Activated CD4-positive, alpha-beta T cell treated with anti-CD3 and anti-CD28 coated beads, Interleukin-10, Interleukin-2, amounts not matched to agents 100 ng/mL and 50 ng/mL, durations not matched to agents 16 hours and 8 hours (primary cell): ENCODE measurements around the gene GRIN3A.
"Not testable (repeated sequence)": the region's sequence is repeated elsewhere in the genome, so short reads cannot be mapped to it uniquely, and the experiment has no call there.

Source experiments
- DNase-seq: peaks from one replicate; pipeline ENCODE4 v3.0.0-alpha.2; 2020

The GRIN3A gene

GRCh38 chr9:101572316-101572715 lies 166.1 kb downstream of the GRIN3A start:
- no peak for DNase-seq

GRCh38 chr9:101571114-101571513 lies 167.3 kb downstream of the GRIN3A start:
- DNase-seq = no peak

- DNase-seq = no peak
Observed at GRCh38 chr9:101569741-101570501, 168.5 kb downstream of the GRIN3A start.

- DNase-seq = no peak
Observed at GRCh38 chr9:101567725-101568350, 170.6 kb downstream of the GRIN3A start.

GRCh38 chr9:101566904-101567724 lies 171.3 kb downstream of the GRIN3A start:
- DNase-seq = peak; percentile 57

GRCh38 chr9:101564252-101564651 lies 174.2 kb downstream of the GRIN3A start:
- DNase-seq = no peak

- DNase-seq = no peak
Observed at GRCh38 chr9:101562966-101563365, 175.5 kb downstream of the GRIN3A start.

GRCh38 chr9:101561740-101562139 lies 176.7 kb downstream of the GRIN3A start:
- no peak for DNase-seq

- DNase-seq = not testable (repeated sequence)
Observed at GRCh38 chr9:101549472-101550098, 188.9 kb downstream of the GRIN3A start.

- no peak for DNase-seq
Observed at GRCh38 chr9:101543098-101543735, 195.2 kb downstream of the GRIN3A start.

- no peak for DNase-seq
Observed at GRCh38 chr9:101540069-101540468, 198.4 kb downstream of the GRIN3A start.

- peak; percentile 16 for DNase-seq
Observed at GRCh38 chr9:101536938-101537337, 201.5 kb downstream of the GRIN3A start.

- DNase-seq = no peak
Observed at GRCh38 chr9:101536351-101536750, 202.1 kb downstream of the GRIN3A start.

- DNase-seq = peak; percentile 99
Observed at GRCh38 chr9:101533334-101534204, 204.9 kb downstream of the GRIN3A start, which contains the start of gene RNF20. Gene RNF20, plus strand, starts transcription at chr9:101533853. Its CDS starts 1,571 bp downstream, at chr9:101535424.

GRCh38 chr9:101530076-101530711 lies 208.3 kb downstream of the GRIN3A start:
- peak; percentile 85 for DNase-seq

GRCh38 chr9:101528015-101528414 lies 210.4 kb downstream of the GRIN3A start:
- no peak for DNase-seq

- no peak for DNase-seq
Observed at GRCh38 chr9:101527066-101527465, 211.4 kb downstream of the GRIN3A start.

GRCh38 chr9:101524371-101524770 lies 214.1 kb downstream of the GRIN3A start:
- DNase-seq = no peak
